GM23338 (cell line): ENCODE data around the gene FGF2. TPM values are rescaled to one million over a fixed set of nuclear protein-coding genes. Genes with fewer than 3 reads are reported as not detected.
A peak's percentile ranks its signal among the peaks of the same experiment; 100 is the strongest.

Source experiments
- ATAC-seq: fragments of 200-7000 bp; cut with Tn5 transposase; 3 replicates; pipeline ENCODE4 v1.9.1; 2020
- DNase-seq: peaks from one replicate; pipeline ENCODE4 v3.0.0-alpha.2; 2015; ENCODE audit warnings: low spot score
- H2AFZ ChIP-seq: fragments of 200-600 bp; sonication (generic); 2 replicates; pipeline ENCODE4 v1.8.0; 2016; ENCODE audit warnings: antibody characterized with exemption, mild to moderate bottlenecking, moderate library complexity
- H3F3A ChIP-seq: fragments of 200-600 bp; sonication (generic); replicated peaks from 2 replicates; pipeline ENCODE4 v1.8.0; 2017; ENCODE audit warnings: antibody characterized with exemption, mixed run types, low read depth
- H3K27ac ChIP-seq: fragments of 200-600 bp; sonication (generic); 2 replicates; pipeline ENCODE4 v1.6.1; 2016; ENCODE audit warnings: low read depth
- H3K27me3 ChIP-seq: fragments of 200-600 bp; sonication (generic); 2 replicates; pipeline ENCODE4 v1.8.0; 2016; ENCODE audit warnings: mild to moderate bottlenecking, mixed run types, moderate library complexity; ENCODE audit not compliant: insufficient read depth
- H3K36me3 ChIP-seq: fragments of 200-600 bp; sonication (generic); 2 replicates; pipeline ENCODE4 v1.8.0; 2016; ENCODE audit warnings: mild to moderate bottlenecking; ENCODE audit not compliant: insufficient read depth
- H3K4me1 ChIP-seq: fragments of 200-600 bp; sonication (generic); 2 replicates; pipeline ENCODE4 v1.8.0; 2016; ENCODE audit warnings: mild to moderate bottlenecking, moderate library complexity; ENCODE audit not compliant: insufficient read depth
- H3K4me2 ChIP-seq: fragments of 200-600 bp; sonication (generic); 2 replicates; pipeline ENCODE4 v1.7.1; 2017; ENCODE audit warnings: mixed run types
- H3K4me3 ChIP-seq: fragments of 200-600 bp; sonication (generic); 2 replicates; pipeline ENCODE4 v1.6.1; 2016; ENCODE audit warnings: mixed run types
- H3K79me2 ChIP-seq: fragments of 200-600 bp; sonication (generic); replicated peaks from 2 replicates; pipeline ENCODE4 v1.8.0; 2017; ENCODE audit warnings: mild to moderate bottlenecking; ENCODE audit not compliant: insufficient read depth
- H3K9me2 ChIP-seq: fragments of 200-600 bp; sonication (generic); 2 replicates; pipeline ENCODE4 v1.8.0; 2017; ENCODE audit not compliant: insufficient read depth
- H4K20me1 ChIP-seq: fragments of 200-600 bp; sonication (generic); replicated peaks from 2 replicates; pipeline ENCODE4 v1.8.0; 2017; ENCODE audit warnings: mild to moderate bottlenecking; ENCODE audit not compliant: insufficient read depth
- H3K27ac Mint-ChIP-seq: 2 replicates; pipeline ENCODE4 v1.8.0; 2020; ENCODE audit warnings: inconsistent platforms, mild to moderate bottlenecking, moderate library complexity, mixed read lengths
- H3K27me3 Mint-ChIP-seq: 3 replicates; pipeline ENCODE4 v1.8.0; 2022; ENCODE audit warnings: low read depth, mild to moderate bottlenecking, moderate library complexity, mixed read lengths, inconsistent platforms; ENCODE audit not compliant: insufficient read depth, poor library complexity
- H3K36me3 Mint-ChIP-seq: 3 replicates; pipeline ENCODE4 v1.8.0; 2021; ENCODE audit warnings: low read depth, mild to moderate bottlenecking, inconsistent platforms, moderate library complexity, mixed read lengths
- H3K4me1 Mint-ChIP-seq: 3 replicates; pipeline ENCODE4 v1.8.0; 2020; ENCODE audit warnings: mild to moderate bottlenecking, inconsistent platforms, mixed read lengths
- H3K4me3 Mint-ChIP-seq: 3 replicates; pipeline ENCODE4 v1.8.0; 2021; ENCODE audit warnings: moderate library complexity, mild to moderate bottlenecking, inconsistent platforms, mixed read lengths
- H3K9me3 Mint-ChIP-seq: 3 replicates; pipeline ENCODE4 v1.8.0; 2020; ENCODE audit warnings: moderate library complexity, mild to moderate bottlenecking, inconsistent platforms, mixed read lengths
- CREB1 ChIP-seq: fragments of 250-450 bp; sonication (Bioruptor Pico); IDR thresholded peaks from 2 replicates; pipeline ENCODE4 v1.5.0; 2020; ENCODE audit warnings: low read depth, mild to moderate bottlenecking, moderate library complexity
- NANOG ChIP-seq: IDR thresholded peaks from 2 replicates; pipeline ENCODE4 v1.6.1; 2016; ENCODE audit warnings: antibody characterized with exemption, borderline replicate concordance
- POLR2AphosphoS5 ChIP-seq: IDR thresholded peaks from 2 replicates; pipeline ENCODE4 v1.6.1; 2016; ENCODE audit warnings: antibody characterized with exemption, low read depth
- STAT1 ChIP-seq: IDR thresholded peaks from one replicate; pipeline ENCODE4 v1.6.1; 2016; ENCODE audit warnings: antibody characterized with exemption; ENCODE audit not compliant: unreplicated experiment
- ZNF331 ChIP-seq: fragments of 250-450 bp; sonication (Bioruptor Pico); IDR thresholded peaks from 2 replicates; pipeline ENCODE4 v1.5.0; 2020; ENCODE audit warnings: low read depth, mild to moderate bottlenecking, moderate library complexity
- polyA plus RNA-seq: library from polyadenylated mRNA; unstranded; fragments of >200 nt; fragmentation: Nextera tagmentation; extraction: Ambion mirVana; gene quantifications from 2 replicates; pipeline ENCODE4 v1.2.1, GENCODE V29; 2016
- total RNA-seq: library from RNA; depleted of rRNA; stranded (reverse); fragments of >200 nt; shearing (Covaris generic); gene quantifications from 2 replicates; pipeline ENCODE4 v1.2.3, GENCODE V29; 2014
- TF ChIP-seq, protein P1 (sequence below): IDR thresholded peaks from one replicate; pipeline ENCODE4 v1.6.1; 2018; ENCODE audit warnings: antibody characterized with exemption; ENCODE audit not compliant: unreplicated experiment
- TF ChIP-seq, protein P2 (sequence below): IDR thresholded peaks from 2 replicates; pipeline ENCODE4 v1.6.1; 2016; ENCODE audit warnings: antibody characterized with exemption
- TF ChIP-seq, protein P3 (sequence below), 2 experiments: fragments of 200-600 bp in 1 of 2; sonication (generic) in 1 of 2; conservative IDR thresholded peaks; 2 replicates each; pipeline versions ENCODE4 v1.5.1 to v1.6.1; 2016 to 2017; ENCODE audit warnings: antibody characterized with exemption in 2 of 2, low read depth in 2 of 2, mild to moderate bottlenecking in 2 of 2, moderate library complexity in 1 of 2

FGF2 gene
- total and polyA plus RNA-seq, 2 experiments from 2014 or later, result 28.3 to 84.4 TPM

DNA sequence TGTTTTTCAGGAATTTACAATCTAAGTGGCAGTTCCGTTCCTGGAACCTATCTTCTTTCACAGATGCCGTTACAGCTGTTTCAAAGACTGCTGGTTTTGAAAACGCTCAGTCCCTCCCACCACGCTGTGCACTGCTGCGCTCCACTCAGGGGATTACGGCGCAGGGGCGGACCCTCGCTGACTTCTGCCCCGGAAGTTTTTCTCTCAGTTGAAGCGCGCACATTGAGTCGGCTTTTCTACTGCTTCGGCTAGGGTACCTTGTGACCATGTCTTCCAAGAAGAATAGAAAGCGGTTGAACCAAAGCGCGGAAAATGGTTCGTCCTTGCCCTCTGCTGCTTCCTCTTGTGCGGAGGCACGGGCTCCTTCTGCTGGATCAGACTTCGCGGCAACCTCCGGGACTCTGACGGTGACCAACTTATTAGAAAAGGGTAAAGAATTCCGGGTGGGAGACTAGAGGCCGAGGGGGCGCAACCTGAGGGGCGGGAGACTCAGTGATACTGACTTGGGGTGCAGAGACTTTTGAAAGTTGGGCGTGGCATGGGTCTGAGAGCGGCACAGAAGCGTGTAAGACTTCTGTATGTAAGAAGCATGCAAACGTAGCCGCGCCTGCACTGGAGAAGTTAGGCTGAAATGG, 96.4 kb downstream of the FGF2 start:
- H3K36me3 ChIP-seq, result no peaks in the 10 kb centered on the region
- peaks cover 51% of the 10 kb centered on the region for H3K79me2 ChIP-seq
- H3F3A ChIP-seq, result 0 out of 2 replicates have a peak, but pooled peaks cover 4% of the 10 kb centered on the region
- peaks cover 27% of the 10 kb centered on the region for H3K4me1 ChIP-seq
- no peak overlapping the region; the same call in 2 of the 3 replicates for H3K4me3 Mint-ChIP-seq
- ATAC-seq, result peak; percentile 93
- peak overlapping the region; percentile 87 for H3K4me3 ChIP-seq
- H2AFZ ChIP-seq, result peak overlapping the region; percentile 99
- no peaks in the 10 kb centered on the region for H3K27me3 Mint-ChIP-seq
- peak overlapping the region; percentile 97 for H3K4me2 ChIP-seq
- H3K27me3 ChIP-seq, result no peaks in the 10 kb centered on the region
- H3K4me1 Mint-ChIP-seq, result peaks cover 10% of the 10 kb centered on the region; the same call in 2 of the 3 replicates
- H3K27ac Mint-ChIP-seq, result peak overlapping the region; percentile 95
- H3K9me2 ChIP-seq, result no peaks in the 10 kb centered on the region
- TF ChIP-seq POLR2AphosphoS5, result peak; percentile 71
- TF ChIP-seq, protein P1, sequence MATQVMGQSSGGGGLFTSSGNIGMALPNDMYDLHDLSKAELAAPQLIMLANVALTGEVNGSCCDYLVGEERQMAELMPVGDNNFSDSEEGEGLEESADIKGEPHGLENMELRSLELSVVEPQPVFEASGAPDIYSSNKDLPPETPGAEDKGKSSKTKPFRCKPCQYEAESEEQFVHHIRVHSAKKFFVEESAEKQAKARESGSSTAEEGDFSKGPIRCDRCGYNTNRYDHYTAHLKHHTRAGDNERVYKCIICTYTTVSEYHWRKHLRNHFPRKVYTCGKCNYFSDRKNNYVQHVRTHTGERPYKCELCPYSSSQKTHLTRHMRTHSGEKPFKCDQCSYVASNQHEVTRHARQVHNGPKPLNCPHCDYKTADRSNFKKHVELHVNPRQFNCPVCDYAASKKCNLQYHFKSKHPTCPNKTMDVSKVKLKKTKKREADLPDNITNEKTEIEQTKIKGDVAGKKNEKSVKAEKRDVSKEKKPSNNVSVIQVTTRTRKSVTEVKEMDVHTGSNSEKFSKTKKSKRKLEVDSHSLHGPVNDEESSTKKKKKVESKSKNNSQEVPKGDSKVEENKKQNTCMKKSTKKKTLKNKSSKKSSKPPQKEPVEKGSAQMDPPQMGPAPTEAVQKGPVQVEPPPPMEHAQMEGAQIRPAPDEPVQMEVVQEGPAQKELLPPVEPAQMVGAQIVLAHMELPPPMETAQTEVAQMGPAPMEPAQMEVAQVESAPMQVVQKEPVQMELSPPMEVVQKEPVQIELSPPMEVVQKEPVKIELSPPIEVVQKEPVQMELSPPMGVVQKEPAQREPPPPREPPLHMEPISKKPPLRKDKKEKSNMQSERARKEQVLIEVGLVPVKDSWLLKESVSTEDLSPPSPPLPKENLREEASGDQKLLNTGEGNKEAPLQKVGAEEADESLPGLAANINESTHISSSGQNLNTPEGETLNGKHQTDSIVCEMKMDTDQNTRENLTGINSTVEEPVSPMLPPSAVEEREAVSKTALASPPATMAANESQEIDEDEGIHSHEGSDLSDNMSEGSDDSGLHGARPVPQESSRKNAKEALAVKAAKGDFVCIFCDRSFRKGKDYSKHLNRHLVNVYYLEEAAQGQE, result peak; percentile 20
- no peak for TF ChIP-seq ZNF331
- TF ChIP-seq CREB1 (CRISPR knock-in tag), result peak; percentile 52; the same call in 1 of the 2 replicates
- no peak for TF ChIP-seq NANOG
- TF ChIP-seq, protein P2, sequence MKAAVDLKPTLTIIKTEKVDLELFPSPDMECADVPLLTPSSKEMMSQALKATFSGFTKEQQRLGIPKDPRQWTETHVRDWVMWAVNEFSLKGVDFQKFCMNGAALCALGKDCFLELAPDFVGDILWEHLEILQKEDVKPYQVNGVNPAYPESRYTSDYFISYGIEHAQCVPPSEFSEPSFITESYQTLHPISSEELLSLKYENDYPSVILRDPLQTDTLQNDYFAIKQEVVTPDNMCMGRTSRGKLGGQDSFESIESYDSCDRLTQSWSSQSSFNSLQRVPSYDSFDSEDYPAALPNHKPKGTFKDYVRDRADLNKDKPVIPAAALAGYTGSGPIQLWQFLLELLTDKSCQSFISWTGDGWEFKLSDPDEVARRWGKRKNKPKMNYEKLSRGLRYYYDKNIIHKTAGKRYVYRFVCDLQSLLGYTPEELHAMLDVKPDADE, result peak; percentile 55
- no peak for TF ChIP-seq STAT1
- TF ChIP-seq, protein P3, sequence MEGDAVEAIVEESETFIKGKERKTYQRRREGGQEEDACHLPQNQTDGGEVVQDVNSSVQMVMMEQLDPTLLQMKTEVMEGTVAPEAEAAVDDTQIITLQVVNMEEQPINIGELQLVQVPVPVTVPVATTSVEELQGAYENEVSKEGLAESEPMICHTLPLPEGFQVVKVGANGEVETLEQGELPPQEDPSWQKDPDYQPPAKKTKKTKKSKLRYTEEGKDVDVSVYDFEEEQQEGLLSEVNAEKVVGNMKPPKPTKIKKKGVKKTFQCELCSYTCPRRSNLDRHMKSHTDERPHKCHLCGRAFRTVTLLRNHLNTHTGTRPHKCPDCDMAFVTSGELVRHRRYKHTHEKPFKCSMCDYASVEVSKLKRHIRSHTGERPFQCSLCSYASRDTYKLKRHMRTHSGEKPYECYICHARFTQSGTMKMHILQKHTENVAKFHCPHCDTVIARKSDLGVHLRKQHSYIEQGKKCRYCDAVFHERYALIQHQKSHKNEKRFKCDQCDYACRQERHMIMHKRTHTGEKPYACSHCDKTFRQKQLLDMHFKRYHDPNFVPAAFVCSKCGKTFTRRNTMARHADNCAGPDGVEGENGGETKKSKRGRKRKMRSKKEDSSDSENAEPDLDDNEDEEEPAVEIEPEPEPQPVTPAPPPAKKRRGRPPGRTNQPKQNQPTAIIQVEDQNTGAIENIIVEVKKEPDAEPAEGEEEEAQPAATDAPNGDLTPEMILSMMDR (conservative IDR thresholded peaks at IDR 0.05; ENCODE audit: low read depth in 2 of 2), result no peak
- no peaks in the 10 kb centered on the region for H3K36me3 Mint-ChIP-seq
- H3K9me3 Mint-ChIP-seq, result no peaks in the 10 kb centered on the region
- DNase-seq, result peak; percentile 94
- peak overlapping the region; percentile 96 for H3K27ac ChIP-seq
- H4K20me1 ChIP-seq, result no peaks in the 10 kb centered on the region

DNA sequence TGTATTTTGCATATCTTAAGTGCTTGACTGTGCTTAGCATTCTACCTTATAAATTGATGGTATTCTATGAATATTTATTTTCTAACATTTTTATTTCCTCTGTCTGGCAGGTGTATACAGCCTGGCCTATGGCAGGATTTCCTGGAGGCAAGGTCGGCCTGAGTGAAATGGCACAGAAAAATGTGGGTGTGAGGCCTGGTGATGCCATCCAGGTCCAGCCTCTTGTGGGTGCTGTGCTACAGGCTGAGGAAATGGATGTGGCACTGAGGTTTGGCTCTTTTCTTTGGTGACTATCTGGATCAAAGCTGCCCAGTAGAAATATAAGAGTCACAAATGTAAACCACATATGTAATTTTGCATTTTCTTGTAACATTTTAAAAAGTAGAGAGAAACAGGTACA, 102.3 kb downstream of the FGF2 start:
- TF ChIP-seq, protein P3 (conservative IDR thresholded peaks at IDR 0.05; ENCODE audit: low read depth in 2 of 2), result peak in 1 of 2 experiments; percentile 20; a peak in 2 of 4 replicates
- TF ChIP-seq, protein P2, result no peak
- TF ChIP-seq CREB1 (CRISPR knock-in tag) (no peak), STAT1 (no peak)
- TF ChIP-seq, protein P1, result no peak
- Mint-ChIP-seq H3K9me3 (no peaks in the 10 kb centered on the region), H3K4me1 (no peaks in the 10 kb centered on the region), H3K27ac (no peak overlapping the region), H3K27me3 (no peaks in the 10 kb centered on the region), H3K36me3 (peaks cover 22% of the 10 kb centered on the region), H3K4me3 (no peak overlapping the region)
- Histone ChIP-seq H3K79me2 (peaks cover 37% of the 10 kb centered on the region), H4K20me1 (no peaks in the 10 kb centered on the region), H2AFZ (no peak overlapping the region), H3K27ac (no peak overlapping the region), H3K4me2 (no peak overlapping the region), H3K4me3 (no peak overlapping the region), H3K4me1 (peaks cover 16% of the 10 kb centered on the region), H3F3A (no peaks in the 10 kb centered on the region), H3K9me2 (no peaks in the 10 kb centered on the region), H3K27me3 (no peaks in the 10 kb centered on the region), H3K36me3 (peaks cover 17% of the 10 kb centered on the region)
- ATAC-seq (no peak), DNase-seq (no peak)
